Caco-2 (cell line): ENCODE results near the gene TNFRSF6B. TPM values are rescaled to one million over a fixed set of nuclear protein-coding genes. Genes with fewer than 3 reads are reported as not detected.
A peak's percentile ranks its signal among the peaks of the same experiment; 100 is the strongest.
"Not testable (repeated sequence)": the region's sequence is repeated elsewhere in the genome, so short reads cannot be mapped to it uniquely, and the experiment has no call there.

Source experiments
- BruUV-seq: library from RNA; stranded (reverse); fragments of 400-500 nt; replicated peaks from 2 replicates; lab custom pipeline; 2021; lab: Mats Ljungman, UMichigan
- CTCF ChIA-PET: fragments of 300-600 bp; sonication (Branson Sonifier 250); formaldehyde crosslinking; loops from one replicate; lab custom pipeline; 2022; ENCODE audit warnings: antibody characterized with exemption; lab: Charles Lee
- POLR2A ChIA-PET: fragments of 300-600 bp; sonication (Branson Sonifier 250); formaldehyde crosslinking; loops from one replicate; lab custom pipeline; 2022; ENCODE audit warnings: antibody characterized with exemption; lab: Charles Lee
- DNase-seq, 2 experiments: peaks; one replicate each; pipeline versions ENCODE4 v3.0.0 to v3.0.0-alpha.2; 2020 to 2022
- H3K27me3 ChIP-seq: replicated peaks from 2 replicates; pipeline ENCODE4 v1.6.0; 2011; ENCODE audit warnings: low read length; ENCODE audit not compliant: control insufficient read depth, insufficient read depth
- H3K36me3 ChIP-seq: 2 replicates; pipeline ENCODE4 v1.5.1; 2011; ENCODE audit warnings: low read length; ENCODE audit not compliant: control insufficient read depth, insufficient read depth
- H3K4me1 ChIP-seq: fragments of 250-450 bp; sonication (Bioruptor Pico); 2 replicates; pipeline ENCODE4 v1.5.1; 2020; ENCODE audit warnings: mild to moderate bottlenecking
- H3K4me3 ChIP-seq: 2 replicates; pipeline ENCODE4 v1.5.1; 2011; ENCODE audit warnings: low read depth, mild to moderate bottlenecking, control low read depth, low read length
- H3K9me3 ChIP-seq: fragments of 250-450 bp; sonication (Bioruptor Pico); 2 replicates; pipeline ENCODE4 v1.5.1; 2020; ENCODE audit warnings: mild to moderate bottlenecking, moderate library complexity
- H3K27ac Mint-ChIP-seq: one replicate; pipeline ENCODE4 v1.8.0; 2022; ENCODE audit warnings: mixed read lengths; ENCODE audit not compliant: unreplicated experiment
- H3K27me3 Mint-ChIP-seq: one replicate; pipeline ENCODE4 v1.8.0; 2022; ENCODE audit warnings: mixed read lengths; ENCODE audit not compliant: insufficient read depth, unreplicated experiment
- H3K36me3 Mint-ChIP-seq: one replicate; pipeline ENCODE4 v1.8.0; 2022; ENCODE audit warnings: mild to moderate bottlenecking, mixed read lengths; ENCODE audit not compliant: insufficient read depth, unreplicated experiment
- H3K4me1 Mint-ChIP-seq: one replicate; pipeline ENCODE4 v1.8.0; 2022; ENCODE audit warnings: low read depth, mixed read lengths; ENCODE audit not compliant: unreplicated experiment
- H3K4me3 Mint-ChIP-seq: one replicate; pipeline ENCODE4 v1.8.0; 2022; ENCODE audit warnings: mild to moderate bottlenecking, moderate library complexity, mixed read lengths; ENCODE audit not compliant: unreplicated experiment
- H3K9me3 Mint-ChIP-seq: one replicate; pipeline ENCODE4 v1.8.0; 2022; ENCODE audit warnings: mixed read lengths; ENCODE audit not compliant: unreplicated experiment
- CTCF ChIP-seq, 2 experiments: fragments of 200-600 bp in 1 of 2; IDR thresholded peaks; 1 replicate in 1 of 2; 2 replicates in 1 of 2; pipeline versions ENCODE4 v1.5.1 to v1.8.0; 2011 to 2022; ENCODE audit warnings: antibody characterized with exemption in 1 of 2, control low read depth in 1 of 2, inconsistent platforms in 1 of 2, low read depth in 1 of 2, low read length in 1 of 2, mild to moderate bottlenecking in 1 of 2, moderate library complexity in 1 of 2; ENCODE audit not compliant: insufficient read depth in 1 of 2, severe bottlenecking in 1 of 2, unreplicated experiment in 1 of 2
- intact Hi-C: fragments of 100-400 bp; cut with micrococcal nuclease; formaldehyde crosslinking; loops from one replicate; pipeline ENCODE4 v1.10.0; 2022; ENCODE audit not compliant: unreplicated experiment
- total RNA-seq: library from RNA; stranded (reverse); gene quantifications from 2 replicates; pipeline ENCODE4 v1.2.3, GENCODE V29; 2022

TNFRSF6B gene
- total RNA-seq, 1 experiment from 2014 or later: not detected

GRCh38 chr20:63658749-63659187, 37.7 kb upstream of the TNFRSF6B start:
- H3K9me3 Mint-ChIP-seq: no peaks in the 10 kb centered on the region
- Histone ChIP-seq H3K36me3 (no peaks in the 10 kb centered on the region; the same call in 1 of the 2 replicates), H3K4me3 (peak overlapping the region; percentile 82), H3K4me1 (peaks cover 10% of the 10 kb centered on the region), H3K9me3 (no peaks in the 10 kb centered on the region), H3K27me3 (no peaks in the 10 kb centered on the region)
- H3K36me3 Mint-ChIP-seq: peaks cover 18% of the 10 kb centered on the region
- H3K27me3 Mint-ChIP-seq: no peaks in the 10 kb centered on the region
- no peak for TF ChIP-seq CTCF (IDR thresholded peaks at IDR 0.05; ENCODE audit: insufficient read depth in 1 of 2, low read depth in 1 of 2, low read length in 1 of 2, severe bottlenecking in 1 of 2, unreplicated experiment in 1 of 2)
- POLR2A ChIA-PET: interaction anchor here (0.8 to 1.6 kb wide), 8 partner anchors 17 to 206 kb away, joined by 3 to 16 read pairs (median 7); partner anchors contain the start of genes ARFRP1, GMEB2, HELZ2 and PPDPF
- CTCF ChIA-PET: interaction anchor here (0.6 to 2.1 kb wide), 9 partner anchors 11 to 380 kb away, joined by 3 to 29 read pairs (median 4); partner anchors contain the start of gene GMEB2
- peak overlapping the region; percentile 77 for H3K27ac Mint-ChIP-seq
- DNase-seq: no peak
- intact Hi-C loops: loop anchor here (2.0 kb wide), 1 partner anchor 32 kb away; the partner anchor contains the start of gene GMEB2
- H3K4me1 Mint-ChIP-seq: peaks cover 15% of the 10 kb centered on the region
- no TSS peak for BruUV-seq
- H3K4me3 Mint-ChIP-seq: peak overlapping the region; percentile 86

DNA sequence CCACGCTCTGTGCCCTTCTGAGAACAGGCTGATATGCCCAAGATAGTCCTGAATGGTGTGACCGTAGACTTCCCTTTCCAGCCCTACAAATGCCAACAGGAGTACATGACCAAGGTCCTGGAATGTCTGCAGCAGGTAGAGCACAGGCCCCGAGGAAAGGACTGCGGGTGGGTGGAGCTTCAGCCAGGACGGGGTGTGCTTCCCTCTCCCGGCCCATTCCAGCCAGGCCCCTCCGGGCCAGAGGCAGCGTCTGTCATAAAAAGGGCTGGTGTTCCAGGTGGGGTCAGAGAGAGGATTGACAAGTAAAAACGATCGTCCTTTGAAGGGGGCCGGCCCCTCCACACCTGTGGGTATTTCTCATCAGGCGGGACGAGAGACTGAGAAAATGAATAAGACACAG, 37.1 kb upstream of the TNFRSF6B start:
- H3K27ac Mint-ChIP-seq: peak overlapping the region; percentile 77
- peaks cover 10% of the 10 kb centered on the region for H3K4me1 ChIP-seq
- peak overlapping the region; percentile 82 for H3K4me3 ChIP-seq
- peaks cover 15% of the 10 kb centered on the region for H3K4me1 Mint-ChIP-seq
- ChIA-PET POLR2A (no interaction called here), CTCF (interaction anchor here (2.1 kb wide), 1 partner anchor 17 kb away, joined by 29 read pairs; no protein-coding TSS in a partner anchor)
- H3K36me3 ChIP-seq: no peaks in the 10 kb centered on the region; the same call in 1 of the 2 replicates
- no peak for TF ChIP-seq CTCF (IDR thresholded peaks at IDR 0.05; ENCODE audit: insufficient read depth in 1 of 2, low read depth in 1 of 2, low read length in 1 of 2, severe bottlenecking in 1 of 2, unreplicated experiment in 1 of 2)
- H3K27me3 ChIP-seq: no peaks in the 10 kb centered on the region
- DNase-seq: no peak
- no peaks in the 10 kb centered on the region for H3K9me3 ChIP-seq
- no peaks in the 10 kb centered on the region for H3K9me3 Mint-ChIP-seq
- H3K27me3 Mint-ChIP-seq: no peaks in the 10 kb centered on the region
- no TSS peak for BruUV-seq
- H3K36me3 Mint-ChIP-seq: peaks cover 16% of the 10 kb centered on the region
- peak overlapping the region; percentile 86 for H3K4me3 Mint-ChIP-seq
- intact Hi-C loops: loop anchor here (2.0 kb wide), 1 partner anchor 33 kb away; the partner anchor contains the start of gene GMEB2

DNA sequence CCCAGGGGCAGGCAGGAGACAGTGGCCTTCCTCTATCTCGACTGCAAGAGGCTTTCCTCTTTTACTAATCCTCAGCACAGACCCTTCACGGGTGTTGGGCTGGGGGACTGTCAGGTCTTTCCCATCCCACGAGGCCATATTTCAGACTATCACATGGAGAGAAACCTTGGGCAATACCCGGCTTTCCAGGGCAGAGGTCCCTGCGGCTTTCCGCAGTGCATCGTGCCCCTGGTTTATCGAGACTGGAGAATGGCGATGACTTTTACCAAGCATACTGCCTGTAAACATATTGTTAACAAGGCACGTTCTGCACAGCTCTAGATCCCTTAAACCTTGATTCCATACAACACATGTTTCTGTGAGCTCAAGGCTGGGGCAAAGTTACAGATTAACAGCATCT, 36.3 kb upstream of the TNFRSF6B start:
- Mint-ChIP-seq H3K4me1 (peaks cover 15% of the 10 kb centered on the region), H3K4me3 (peak overlapping the region; percentile 86), H3K36me3 (peaks cover 21% of the 10 kb centered on the region)
- H3K36me3 ChIP-seq, intact Hi-C loops, CTCF ChIA-PET, BruUV-seq, H3K27me3 ChIP-seq, H3K27ac Mint-ChIP-seq, H3K4me3 ChIP-seq, H3K9me3 Mint-ChIP-seq, POLR2A ChIA-PET, DNase-seq, H3K9me3 ChIP-seq, H3K27me3 Mint-ChIP-seq: not testable (repeated sequence)
- peaks cover 10% of the 10 kb centered on the region for H3K4me1 ChIP-seq
